Urothelium cell line (cell line): ENCODE data around the gene ARID1B.

ENCODE experiments used
- DNase-seq: peaks from one replicate; pipeline ENCODE4 v3.0.0; 2011; ENCODE audit warnings: low spot score, mixed read lengths
- FAIRE-seq: peaks from 2 replicates; lab custom pipeline; 2011; peaks lifted over from hg19 to GRCh38; lab: Jason Lieb, UNC

ARID1B gene

GRCh38 chr6:156900292-156900691, 123.1 kb downstream of the ARID1B start:
- FAIRE-seq (no peak), DNase-seq (no peak)

- DNase-seq (no peak), FAIRE-seq (no peak)
Observed at GRCh38 chr6:156901309-156902019, 124.3 kb downstream of the ARID1B start.

DNA sequence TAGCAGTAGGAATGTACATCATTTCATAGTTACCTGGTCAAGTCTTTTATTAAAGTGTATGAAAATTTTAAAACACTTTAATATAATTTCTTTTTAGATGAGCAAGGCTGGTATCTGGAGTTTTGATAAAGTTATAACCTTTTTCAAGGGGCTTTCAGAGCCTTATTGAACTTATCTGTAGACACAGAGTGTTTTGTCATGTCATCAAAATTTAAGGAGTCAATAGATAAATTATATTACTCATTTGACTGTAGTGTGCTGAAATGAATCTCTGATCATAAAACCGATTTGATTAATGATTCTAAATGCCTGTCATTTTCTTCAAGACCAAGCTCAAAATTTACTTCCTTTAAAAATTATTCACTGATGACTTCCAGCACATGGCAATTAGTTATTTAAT, 125.6 kb downstream of the ARID1B start:
- FAIRE-seq, result no peak
- no peak for DNase-seq

DNA sequence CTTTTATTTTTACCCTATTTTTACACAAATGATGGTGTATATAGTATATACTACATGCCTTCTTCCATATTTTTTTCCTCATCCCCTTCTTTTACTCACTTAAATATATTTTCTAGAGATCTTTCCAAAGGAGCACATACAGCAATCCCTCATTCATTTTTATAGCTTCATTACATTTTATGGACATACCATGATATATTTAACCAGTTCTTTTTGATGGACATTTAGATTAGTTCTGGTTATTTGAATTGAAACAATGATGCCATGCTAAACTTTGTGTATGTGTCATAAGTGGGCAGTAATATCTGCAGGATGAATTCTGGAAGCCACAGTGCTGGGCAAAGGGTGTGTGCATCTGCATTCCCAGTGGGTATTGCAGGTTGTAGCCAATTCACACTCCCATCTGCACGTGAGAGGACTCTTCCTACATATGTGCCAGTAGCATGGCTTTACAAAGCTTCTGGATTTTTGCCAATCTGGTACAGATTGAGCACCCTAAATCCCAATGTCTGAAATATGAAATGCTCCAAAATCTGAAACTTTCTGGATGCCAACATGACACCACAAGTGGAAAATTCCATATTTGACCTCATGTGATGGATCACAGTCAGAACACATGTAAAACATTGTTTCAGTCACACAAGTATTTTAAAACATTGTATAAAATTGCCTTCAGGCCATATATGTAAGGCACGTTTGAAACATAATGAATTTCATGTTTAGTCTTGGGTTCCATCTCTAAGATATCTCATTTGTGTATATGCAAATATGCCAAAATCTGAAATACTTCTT, 127.2 kb downstream of the ARID1B start:
- FAIRE-seq (no peak), DNase-seq (no peak)

- no peak for DNase-seq
- FAIRE-seq, result no peak
Observed at GRCh38 chr6:156905801-156906200, 128.6 kb downstream of the ARID1B start.

DNA sequence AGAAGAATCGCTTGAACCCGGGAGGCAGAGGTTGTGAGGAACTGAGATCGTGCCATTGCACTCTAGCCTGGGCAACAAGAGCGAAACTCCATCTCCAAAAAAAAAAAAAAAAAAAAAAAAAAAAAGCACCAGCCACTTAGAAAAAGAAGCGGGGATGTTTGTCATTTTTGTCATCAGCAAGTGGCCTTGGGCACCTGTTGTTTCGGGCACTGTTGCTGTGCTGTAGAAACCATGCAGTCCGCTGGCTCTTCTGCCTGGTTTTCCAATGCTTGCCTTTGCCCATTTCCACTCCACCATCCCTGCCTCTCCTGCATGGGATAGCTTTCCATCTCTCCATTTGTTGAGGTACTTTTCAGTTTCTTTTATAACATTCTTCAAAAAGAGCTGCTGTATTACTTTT, 129.3 kb downstream of the ARID1B start:
- FAIRE-seq (no peak), DNase-seq (no peak)

GRCh38 chr6:156909212-156910010, 132.2 kb downstream of the ARID1B start:
- FAIRE-seq (no peak), DNase-seq (no peak)

DNA sequence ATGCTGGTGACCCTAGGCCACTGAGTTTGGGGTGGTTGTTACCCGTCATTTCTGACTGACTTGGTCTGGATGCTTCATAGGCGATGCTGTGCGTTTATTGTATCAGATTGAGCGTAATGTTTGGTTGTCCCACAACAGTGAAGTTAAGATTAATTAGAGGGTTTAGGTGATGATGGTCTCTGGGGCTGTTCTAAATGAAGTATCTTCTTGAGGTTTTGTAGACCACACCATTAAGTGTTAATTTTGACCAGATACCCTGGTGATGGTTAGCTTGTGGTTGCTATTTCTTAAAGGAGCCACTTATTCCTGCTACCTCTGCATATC, 132.8 kb downstream of the ARID1B start:
- DNase-seq, result no peak
- FAIRE-seq, result no peak

DNA sequence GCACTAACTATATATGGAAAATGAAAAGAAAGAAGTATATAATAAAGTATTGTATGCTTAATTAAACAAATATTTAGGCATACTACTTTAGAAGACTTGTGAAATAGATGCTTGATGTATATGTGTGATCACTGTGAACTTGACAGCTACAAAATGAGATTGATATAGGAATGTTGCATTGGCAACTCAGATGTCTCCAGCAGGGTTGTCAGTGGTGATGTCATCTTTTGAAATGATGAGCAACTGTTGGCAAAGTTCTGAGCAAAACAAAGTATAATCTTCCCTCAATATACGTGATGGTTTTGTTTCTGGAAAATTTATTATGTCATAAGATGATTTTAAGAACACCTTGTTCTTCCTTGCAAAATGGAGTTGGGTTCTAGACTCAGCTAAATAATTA, 133.8 kb downstream of the ARID1B start:
- DNase-seq (no peak), FAIRE-seq (no peak)

- no peak for FAIRE-seq
Observed at GRCh38 chr6:156911581-156911980, 134.4 kb downstream of the ARID1B start.

DNA sequence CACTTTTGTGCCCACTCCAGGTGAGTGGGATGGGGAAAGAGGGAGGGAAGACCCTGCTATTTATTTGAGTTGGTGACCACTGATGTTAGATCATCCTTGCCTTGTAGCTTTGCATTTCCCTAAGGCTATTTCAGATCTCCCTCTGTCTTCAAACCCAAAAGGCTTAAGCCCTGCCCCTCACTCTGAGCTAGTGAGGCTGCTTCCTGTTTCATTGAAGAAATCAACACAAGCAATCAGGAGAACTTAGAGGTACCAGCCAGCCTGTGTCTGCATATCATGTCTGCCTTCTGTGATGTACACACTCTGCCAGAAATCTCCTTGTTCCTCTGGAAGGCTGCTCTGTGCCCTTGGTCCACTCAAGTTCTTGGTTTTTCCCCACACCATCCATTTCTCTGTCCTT, 135.3 kb downstream of the ARID1B start:
- DNase-seq (no peak), FAIRE-seq (no peak)

More at GRCh38 chr6:156911581-156911980, 134.4 kb downstream of the ARID1B start:
- no peak for DNase-seq

- FAIRE-seq (no peak), DNase-seq (no peak)
Observed at GRCh38 chr6:156914181-156914580, 137.0 kb downstream of the ARID1B start.

GRCh38 chr6:156916130-156916801, 139.1 kb downstream of the ARID1B start:
- FAIRE-seq (no peak), DNase-seq (no peak)

DNA sequence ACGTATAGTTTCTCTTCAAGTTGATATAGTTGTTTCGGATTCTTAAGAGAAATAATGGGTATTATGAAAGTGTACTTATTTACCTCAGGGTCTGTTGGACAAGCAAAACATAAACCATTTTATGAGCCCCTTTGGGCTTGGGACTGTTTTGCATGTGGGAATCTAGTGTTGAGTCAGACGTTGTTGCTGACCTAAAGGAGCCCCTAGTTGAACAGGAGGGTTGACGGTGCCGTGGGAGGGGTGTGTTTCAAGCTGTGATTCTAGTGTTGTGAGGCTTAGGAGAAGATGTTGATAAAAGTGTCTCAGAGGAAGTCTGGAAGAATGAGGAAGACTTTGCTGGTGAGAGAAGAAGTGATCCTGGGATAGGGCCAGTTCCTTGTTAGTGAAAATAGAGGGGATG, 140.0 kb downstream of the ARID1B start:
- FAIRE-seq (no peak), DNase-seq (no peak)

- FAIRE-seq, result no peak
Observed at GRCh38 chr6:156918647-156919046, 141.5 kb downstream of the ARID1B start.

GRCh38 chr6:156919370-156919769, 142.2 kb downstream of the ARID1B start:
- FAIRE-seq (no peak), DNase-seq (no peak)

More at GRCh38 chr6:156918647-156919046, 141.5 kb downstream of the ARID1B start:
- no peak for DNase-seq

GRCh38 chr6:156919814-156920369, 142.7 kb downstream of the ARID1B start:
- DNase-seq (no peak), FAIRE-seq (no peak)

DNA sequence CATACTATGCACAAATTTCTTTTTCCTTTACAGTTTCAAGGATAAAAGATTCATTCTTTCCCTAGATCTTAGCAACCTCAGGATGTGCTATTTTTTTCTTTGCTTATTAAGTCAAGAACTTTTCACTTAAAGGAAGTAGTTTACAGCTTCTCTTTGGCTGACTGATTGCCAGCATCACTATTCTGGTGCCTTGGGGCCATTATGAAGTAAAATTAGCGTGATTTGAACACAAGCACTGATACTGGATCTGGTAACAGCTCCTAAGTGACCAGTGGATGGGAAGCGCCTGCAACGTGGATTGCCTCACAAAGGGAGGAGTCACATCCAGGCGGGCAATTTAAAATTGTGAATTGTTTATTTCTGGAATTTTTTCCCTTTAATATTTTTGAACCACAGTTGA, 147.1 kb downstream of the ARID1B start:
- FAIRE-seq, result no peak
- DNase-seq, result no peak

DNA sequence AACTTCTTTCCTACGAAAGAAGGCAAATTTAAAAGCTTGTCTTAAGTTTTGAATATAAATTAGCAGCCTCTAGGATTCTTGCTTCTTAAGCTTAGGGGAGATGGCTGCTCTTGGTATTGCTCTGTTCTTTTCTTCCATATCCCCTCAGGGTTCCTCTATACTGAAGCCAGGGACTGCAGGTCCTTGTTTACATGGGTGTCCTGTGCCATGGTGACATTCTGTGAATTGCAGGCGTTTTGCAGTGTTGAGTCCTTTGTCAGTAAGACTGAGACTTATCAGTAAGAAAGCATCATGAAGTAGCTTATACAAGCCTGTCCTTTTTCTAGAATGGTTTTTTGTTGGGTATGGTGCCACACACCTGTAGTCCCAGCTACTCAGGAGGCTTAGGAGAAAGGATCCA, 147.8 kb downstream of the ARID1B start:
- FAIRE-seq, result no peak
- no peak for DNase-seq

GRCh38 chr6:156925718-156926607, 148.8 kb downstream of the ARID1B start:
- no peak for FAIRE-seq
- no peak for DNase-seq
